OCI-LY3 (cell line): ENCODE results near the gene RNASEH1.
"Not testable (repeated sequence)": the region's sequence is repeated elsewhere in the genome, so short reads cannot be mapped to it uniquely, and the experiment has no call there.

Experiments used
- H2AFZ ChIP-seq: fragments of 200-600, 300-600 bp; shearing (Covaris generic); 2 replicates; pipeline ENCODE4 v1.6.0; 2014; ENCODE audit warnings: antibody characterized with exemption, low read depth, low read length
- H3K27ac ChIP-seq: fragments of 200-600, 300-600 bp; sonication (generic); 2 replicates; pipeline ENCODE4 v1.5.1; 2014; ENCODE audit warnings: mild to moderate bottlenecking, low read length, moderate library complexity, mixed read lengths
- H3K27me3 ChIP-seq: fragments of 200-600, 300-600 bp; sonication (generic); 2 replicates; pipeline ENCODE4 v1.6.1; 2014; ENCODE audit warnings: low read depth, low read length, mixed read lengths
- H3K36me3 ChIP-seq: fragments of 200-600, 300-600 bp; sonication (generic); replicated peaks from 2 replicates; pipeline ENCODE3; 2014; ENCODE audit warnings: low read depth, low read length, mixed read lengths
- H3K4me1 ChIP-seq: fragments of 300-600, 200-600 bp; sonication (generic); 2 replicates; pipeline ENCODE4 v1.6.1; 2014; ENCODE audit warnings: low read length, mixed read lengths
- H3K4me2 ChIP-seq: fragments of 200-600, 300-600 bp; sonication (generic); 2 replicates; pipeline ENCODE4 v1.6.1; 2014; ENCODE audit warnings: low read length, mixed read lengths
- H3K4me3 ChIP-seq: fragments of 300-600, 200-600 bp; sonication (generic); 2 replicates; pipeline ENCODE4 v1.5.1; 2014; ENCODE audit warnings: antibody characterized with exemption, mild to moderate bottlenecking, low read length, moderate library complexity
- H3K79me2 ChIP-seq: fragments of 300-600, 200-600 bp; shearing (Covaris generic); 2 replicates; pipeline ENCODE4 v1.6.1; 2014; ENCODE audit warnings: mild to moderate bottlenecking, low read length, mixed read lengths
- H3K9ac ChIP-seq: fragments of 300-600, 200-600 bp; shearing (Covaris generic); 2 replicates; pipeline ENCODE4 v1.6.0; 2014; ENCODE audit warnings: mild to moderate bottlenecking, low read length, moderate library complexity
- H3K9me3 ChIP-seq: fragments of 200-600, 300-600 bp; shearing (Covaris generic); 2 replicates; pipeline ENCODE4 v1.6.1; 2014; ENCODE audit warnings: low read length, mixed read lengths; ENCODE audit not compliant: insufficient read depth
- H4K20me1 ChIP-seq: fragments of 200-600, 300-600 bp; sonication (generic); 2 replicates; pipeline ENCODE4 v1.6.1; 2016; ENCODE audit warnings: low read length, mixed read lengths; ENCODE audit not compliant: insufficient read depth
- EZH2phosphoT487 ChIP-seq: fragments of 200-600 bp; shearing (Covaris generic); IDR thresholded peaks from 2 replicates; pipeline ENCODE4 v1.6.1; 2018; ENCODE audit warnings: antibody characterized with exemption, mixed run types, low read depth
- TF ChIP-seq, protein P1 (sequence below): fragments of 200-600, 300-600 bp; sonication (generic); IDR thresholded peaks from 2 replicates; pipeline ENCODE4 v1.5.1; 2014; ENCODE audit warnings: antibody characterized with exemption, low read length, low read depth

The RNASEH1 gene

DNA sequence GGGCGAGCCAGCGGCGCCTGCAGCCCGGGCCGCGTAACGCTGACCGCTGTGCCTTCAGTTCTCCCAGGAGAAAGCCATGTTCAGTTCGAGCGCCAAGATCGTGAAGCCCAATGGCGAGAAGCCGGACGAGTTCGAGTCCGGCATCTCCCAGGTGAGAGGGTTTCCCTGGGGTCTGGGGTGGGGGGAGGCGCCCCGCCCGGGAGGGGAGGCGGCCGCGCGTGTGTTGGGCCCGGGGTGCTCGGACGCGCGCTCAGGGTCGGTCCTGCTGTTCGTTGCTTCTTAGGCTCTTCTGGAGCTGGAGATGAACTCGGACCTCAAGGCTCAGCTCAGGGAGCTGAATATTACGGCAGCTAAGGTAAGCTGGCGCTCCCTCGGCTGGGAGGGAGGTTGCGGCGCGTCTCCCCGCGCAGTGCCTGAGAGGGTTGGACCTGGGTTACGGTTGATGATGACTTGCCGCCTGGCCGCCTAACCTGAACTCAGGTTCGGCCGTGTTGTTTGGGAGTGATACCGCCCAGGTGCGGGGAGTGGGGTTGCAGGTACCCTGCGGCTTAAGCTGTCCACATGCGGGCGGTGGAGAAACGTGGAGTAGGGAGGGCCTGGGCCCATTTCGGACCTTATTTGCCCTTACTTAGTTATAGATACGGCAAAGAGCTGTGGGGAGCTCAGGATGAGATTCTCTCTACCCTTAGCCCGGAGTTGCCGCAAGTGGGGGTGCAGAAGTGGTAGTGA lies 17.6 kb upstream of the RNASEH1 start:
- H3K4me3 ChIP-seq: peak overlapping the region; percentile 91
- peak overlapping the region; percentile 88 for H3K4me2 ChIP-seq
- H3K4me1 ChIP-seq: peaks cover 36% of the 10 kb centered on the region
- peaks cover 50% of the 10 kb centered on the region for H4K20me1 ChIP-seq
- peak overlapping the region; percentile 53 for H3K27ac ChIP-seq
- H3K9ac ChIP-seq: peak overlapping the region; percentile 92
- H3K79me2 ChIP-seq: peaks cover 55% of the 10 kb centered on the region
- TF ChIP-seq, protein P1, sequence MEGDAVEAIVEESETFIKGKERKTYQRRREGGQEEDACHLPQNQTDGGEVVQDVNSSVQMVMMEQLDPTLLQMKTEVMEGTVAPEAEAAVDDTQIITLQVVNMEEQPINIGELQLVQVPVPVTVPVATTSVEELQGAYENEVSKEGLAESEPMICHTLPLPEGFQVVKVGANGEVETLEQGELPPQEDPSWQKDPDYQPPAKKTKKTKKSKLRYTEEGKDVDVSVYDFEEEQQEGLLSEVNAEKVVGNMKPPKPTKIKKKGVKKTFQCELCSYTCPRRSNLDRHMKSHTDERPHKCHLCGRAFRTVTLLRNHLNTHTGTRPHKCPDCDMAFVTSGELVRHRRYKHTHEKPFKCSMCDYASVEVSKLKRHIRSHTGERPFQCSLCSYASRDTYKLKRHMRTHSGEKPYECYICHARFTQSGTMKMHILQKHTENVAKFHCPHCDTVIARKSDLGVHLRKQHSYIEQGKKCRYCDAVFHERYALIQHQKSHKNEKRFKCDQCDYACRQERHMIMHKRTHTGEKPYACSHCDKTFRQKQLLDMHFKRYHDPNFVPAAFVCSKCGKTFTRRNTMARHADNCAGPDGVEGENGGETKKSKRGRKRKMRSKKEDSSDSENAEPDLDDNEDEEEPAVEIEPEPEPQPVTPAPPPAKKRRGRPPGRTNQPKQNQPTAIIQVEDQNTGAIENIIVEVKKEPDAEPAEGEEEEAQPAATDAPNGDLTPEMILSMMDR: no peak
- no peak for TF ChIP-seq EZH2phosphoT487
- peaks cover 50% of the 10 kb centered on the region for H3K36me3 ChIP-seq
- no peak overlapping the region for H2AFZ ChIP-seq
- no peaks in the 10 kb centered on the region for H3K9me3 ChIP-seq
- H3K27me3 ChIP-seq: no peaks in the 10 kb centered on the region

DNA sequence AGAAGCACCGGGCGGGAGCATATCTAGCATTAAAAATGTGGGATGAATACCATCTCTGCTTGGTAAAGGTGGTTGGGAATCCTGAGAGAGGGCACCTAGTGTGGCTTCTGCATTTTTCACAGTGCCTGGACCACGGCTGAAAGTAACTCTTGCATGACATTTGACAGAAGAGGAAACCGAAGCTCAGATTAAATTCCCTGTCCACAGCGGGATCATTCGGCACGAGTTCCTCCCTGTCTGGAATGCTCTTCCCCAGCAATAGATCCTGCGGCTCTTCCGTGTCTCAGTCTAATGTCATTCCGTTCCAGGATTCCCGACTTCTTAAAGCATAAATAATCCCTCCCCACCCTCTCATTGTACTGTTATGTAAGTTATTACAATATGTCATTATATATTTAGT lies 16.0 kb upstream of the RNASEH1 start:
- H3K27ac ChIP-seq: no peak overlapping the region
- peak overlapping the region; percentile 63 for H3K4me2 ChIP-seq
- peaks cover 41% of the 10 kb centered on the region for H3K79me2 ChIP-seq

DNA sequence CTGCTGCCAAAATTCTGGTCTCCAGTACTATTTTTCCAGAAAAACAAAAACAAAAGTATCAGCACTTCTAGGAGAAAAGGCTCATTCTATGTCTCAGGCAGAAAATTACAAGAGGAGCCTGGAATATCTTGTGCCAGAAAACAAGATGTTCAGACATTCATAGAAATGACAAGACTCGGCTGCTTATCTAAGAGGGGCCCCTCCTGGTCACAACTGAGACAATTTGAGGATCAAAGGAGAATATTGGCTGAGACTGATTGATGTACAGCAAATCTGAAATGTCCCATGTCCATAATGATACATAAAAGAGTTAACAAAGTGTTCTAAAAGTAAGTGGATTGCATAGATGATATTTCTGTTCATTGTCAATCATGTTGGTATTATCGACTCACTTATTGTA lies 14.5 kb upstream of the RNASEH1 start:
- Histone ChIP-seq H3K36me3 (peaks cover 19% of the 10 kb centered on the region), H4K20me1 (peaks cover 19% of the 10 kb centered on the region), H3K27me3 (no peaks in the 10 kb centered on the region), H3K9ac (no peak overlapping the region), H3K4me2 (no peak overlapping the region), H3K4me3 (no peak overlapping the region), H3K27ac (no peak overlapping the region), H3K9me3 (no peaks in the 10 kb centered on the region), H3K4me1 (peaks cover 17% of the 10 kb centered on the region), H2AFZ (no peak overlapping the region), H3K79me2 (peaks cover 26% of the 10 kb centered on the region)
- TF ChIP-seq, protein P1: no peak

More for the DNA sequence above, 16.0 kb upstream of the RNASEH1 start:
- H3K9me3 ChIP-seq: no peaks in the 10 kb centered on the region
- peaks cover 34% of the 10 kb centered on the region for H3K36me3 ChIP-seq
- H4K20me1 ChIP-seq: peaks cover 34% of the 10 kb centered on the region
- no peak overlapping the region for H3K9ac ChIP-seq
- H3K4me3 ChIP-seq: peak overlapping the region; percentile 91
- TF ChIP-seq EZH2phosphoT487: no peak
- TF ChIP-seq, protein P1: no peak
- H2AFZ ChIP-seq: no peak overlapping the region
- H3K4me1 ChIP-seq: peaks cover 33% of the 10 kb centered on the region
- no peaks in the 10 kb centered on the region for H3K27me3 ChIP-seq

DNA sequence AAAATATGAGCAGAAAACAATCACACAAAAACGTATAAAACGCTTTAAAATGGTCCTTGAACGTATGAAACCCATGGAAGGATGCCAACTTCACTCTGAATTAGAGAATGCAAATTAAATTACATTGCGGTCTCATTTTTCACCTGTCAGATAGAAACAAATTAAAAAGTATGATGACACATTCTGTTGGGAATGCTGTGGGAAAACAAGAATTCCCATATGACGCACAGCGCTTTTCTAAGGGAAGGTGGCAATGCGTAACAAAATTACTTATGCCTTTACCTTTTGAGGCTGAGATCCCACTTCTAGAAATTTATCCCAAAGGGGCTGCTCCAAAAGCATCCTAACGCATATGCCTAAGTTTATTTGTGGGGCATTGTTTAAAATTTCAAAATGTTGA lies 13.2 kb upstream of the RNASEH1 start:
- H3K27me3 ChIP-seq: no peaks in the 10 kb centered on the region
- no peak overlapping the region for H3K4me3 ChIP-seq
- TF ChIP-seq, protein P1: no peak
- no peak for TF ChIP-seq EZH2phosphoT487
- peaks cover 13% of the 10 kb centered on the region for H3K79me2 ChIP-seq
- H3K9ac ChIP-seq: no peak overlapping the region
- peaks cover 5% of the 10 kb centered on the region for H3K4me1 ChIP-seq
- peaks cover 7% of the 10 kb centered on the region for H3K36me3 ChIP-seq
- no peak overlapping the region for H2AFZ ChIP-seq
- H3K4me2 ChIP-seq: no peak overlapping the region
- no peak overlapping the region for H3K27ac ChIP-seq
- peaks cover 7% of the 10 kb centered on the region; the same call in 1 of the 2 replicates for H4K20me1 ChIP-seq
- no peaks in the 10 kb centered on the region for H3K9me3 ChIP-seq

DNA sequence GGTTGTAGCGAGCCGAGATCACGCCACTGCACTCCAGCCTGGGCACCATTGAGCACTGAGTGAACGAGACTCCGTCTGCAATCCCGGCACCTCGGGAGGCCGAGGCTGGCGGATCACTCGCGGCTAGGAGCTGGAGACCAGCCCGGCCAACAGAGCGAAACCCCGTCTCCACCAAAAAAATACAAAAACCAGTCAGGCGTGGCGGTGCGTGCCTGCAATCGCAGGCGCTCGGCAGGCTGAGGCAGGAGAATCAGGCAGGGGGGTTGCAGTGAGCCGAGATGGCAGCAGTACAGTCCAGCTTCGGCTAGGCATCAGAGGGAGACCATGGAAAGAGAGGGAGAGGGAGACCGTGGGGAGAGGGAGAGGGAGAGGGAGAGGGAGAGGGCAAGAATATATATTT lies 11.5 kb upstream of the RNASEH1 start:
- H3K27me3 ChIP-seq, H3K4me3 ChIP-seq, H4K20me1 ChIP-seq, H3K4me1 ChIP-seq, H3K36me3 ChIP-seq, H3K79me2 ChIP-seq, H3K27ac ChIP-seq, H2AFZ ChIP-seq, H3K9ac ChIP-seq, H3K9me3 ChIP-seq, H3K4me2 ChIP-seq: not testable (repeated sequence)
